ENCODE measurements around the gene CCL4. TPM values are rescaled to one million over a fixed set of nuclear protein-coding genes. Genes with fewer than 3 reads are reported as not detected.

The CCL4 gene
- total RNA-seq, 1 experiment from 2014 or later, result not detected

DNA sequence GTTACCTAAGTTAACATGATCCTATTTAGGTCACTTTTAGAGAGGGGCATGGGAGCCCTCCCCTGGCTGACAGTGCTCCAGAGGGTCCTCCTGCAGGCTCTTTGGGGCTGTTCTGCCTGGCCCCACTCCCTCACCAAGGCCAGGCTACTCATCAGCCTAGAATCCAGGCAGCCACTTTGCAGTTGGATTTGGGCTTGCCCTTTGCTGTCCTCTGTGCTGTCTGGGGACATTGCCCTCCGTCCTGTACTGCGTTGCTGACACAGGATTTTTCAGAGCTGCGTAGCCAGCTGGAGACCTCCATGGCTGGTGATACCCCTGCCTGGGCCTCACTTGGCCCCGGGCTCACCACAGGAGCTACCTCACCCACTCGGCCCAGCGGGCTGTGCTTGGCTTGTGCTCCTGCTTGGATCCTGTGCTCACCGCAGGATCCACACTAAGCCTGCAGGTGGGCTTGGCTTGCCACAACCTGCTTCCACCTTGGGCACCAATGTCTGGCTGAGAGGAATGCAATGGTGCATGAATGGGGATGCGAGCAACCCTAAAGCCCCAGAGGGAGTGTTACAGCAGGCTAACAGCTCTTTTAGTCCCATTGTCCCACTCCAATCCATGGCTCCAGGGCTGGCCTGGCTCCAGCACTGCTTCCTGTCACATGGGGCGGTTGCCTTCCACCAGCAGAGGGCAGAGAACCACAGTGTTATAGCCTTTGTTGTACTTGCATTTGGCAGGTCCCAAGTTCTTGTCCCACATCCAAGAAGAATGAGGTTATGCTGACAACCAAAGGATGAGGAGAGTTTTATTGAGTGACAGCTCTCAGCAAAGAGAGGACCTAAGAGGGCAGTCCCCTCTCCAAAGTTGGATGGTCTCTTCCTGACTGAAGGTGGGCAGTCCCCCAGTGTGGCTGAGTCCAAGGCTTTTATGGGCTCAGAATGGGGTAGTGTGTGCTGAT, 21.5 kb downstream of the CCL4 start:
- H3K27ac Mint-ChIP-seq, result no peak overlapping the region
- Histone ChIP-seq H3K27me3 (ENCODE audit: insufficient read depth, low read length) (no peaks in the 10 kb centered on the region), H3K27ac (ENCODE audit: insufficient read length, low read depth, low read length) (no peak overlapping the region), H3T11ph (ENCODE audit: low read length) (no peak overlapping the region), H4K91ac (ENCODE audit: insufficient read length, low read depth, low read length) (no peak overlapping the region), H2AFZ (ENCODE audit: low read length) (no peak overlapping the region), H4K5ac (ENCODE audit: insufficient read length, low read depth, low read length) (no peak overlapping the region), H3K79me1 (ENCODE audit: insufficient read depth, low read depth, low read length, poor library complexity, severe bottlenecking) (no peaks in the 10 kb centered on the region), H2BK12ac (ENCODE audit: insufficient read length, low read depth, low read length) (no peak overlapping the region), H3K9ac (ENCODE audit: extremely low read depth, insufficient read length, low read length) (no peak overlapping the region), H2BK120ac (ENCODE audit: low read depth, low read length, poor library complexity, severe bottlenecking) (no peak overlapping the region), H3K9me3 (ENCODE audit: control insufficient read depth, low read depth, low read length) (peaks cover 18% of the 10 kb centered on the region), H3K23ac (ENCODE audit: insufficient read length, low read depth, low read length) (no peak overlapping the region), H2BK15ac (ENCODE audit: low read depth, low read length) (no peak overlapping the region), H3K4me2 (ENCODE audit: insufficient read depth, insufficient read length, low read length) (no peak overlapping the region), H3K4ac (ENCODE audit: low read depth, low read length) (no peak overlapping the region), H4K20me1 (ENCODE audit: control insufficient read depth, insufficient read depth, insufficient read length) (no peaks in the 10 kb centered on the region), H2AK5ac (ENCODE audit: insufficient read length, low read length) (no peak overlapping the region), H3K18ac (ENCODE audit: insufficient read length, low read depth, low read length) (no peak overlapping the region), H2BK20ac (ENCODE audit: low read depth, low read length, poor library complexity, severe bottlenecking) (no peak overlapping the region), H3K4me1 (ENCODE audit: insufficient read depth, low read length) (peaks cover 6% of the 10 kb centered on the region), H2BK5ac (ENCODE audit: insufficient read length, low read length) (no peak overlapping the region), H3K56ac (ENCODE audit: insufficient read length, low read depth, low read length) (no peak overlapping the region), H3K14ac (ENCODE audit: insufficient read depth, low read length) (no peak overlapping the region), H3K79me2 (ENCODE audit: insufficient read depth, low read length) (no peaks in the 10 kb centered on the region), H3K23me2 (ENCODE audit: insufficient read length, low read depth, low read length, poor library complexity, severe bottlenecking) (no peaks in the 10 kb centered on the region), H4K8ac (replicated peaks; ENCODE audit: insufficient read length, low read depth, low read length) (no peak overlapping the region)
- TF ChIP-seq, protein P1, sequence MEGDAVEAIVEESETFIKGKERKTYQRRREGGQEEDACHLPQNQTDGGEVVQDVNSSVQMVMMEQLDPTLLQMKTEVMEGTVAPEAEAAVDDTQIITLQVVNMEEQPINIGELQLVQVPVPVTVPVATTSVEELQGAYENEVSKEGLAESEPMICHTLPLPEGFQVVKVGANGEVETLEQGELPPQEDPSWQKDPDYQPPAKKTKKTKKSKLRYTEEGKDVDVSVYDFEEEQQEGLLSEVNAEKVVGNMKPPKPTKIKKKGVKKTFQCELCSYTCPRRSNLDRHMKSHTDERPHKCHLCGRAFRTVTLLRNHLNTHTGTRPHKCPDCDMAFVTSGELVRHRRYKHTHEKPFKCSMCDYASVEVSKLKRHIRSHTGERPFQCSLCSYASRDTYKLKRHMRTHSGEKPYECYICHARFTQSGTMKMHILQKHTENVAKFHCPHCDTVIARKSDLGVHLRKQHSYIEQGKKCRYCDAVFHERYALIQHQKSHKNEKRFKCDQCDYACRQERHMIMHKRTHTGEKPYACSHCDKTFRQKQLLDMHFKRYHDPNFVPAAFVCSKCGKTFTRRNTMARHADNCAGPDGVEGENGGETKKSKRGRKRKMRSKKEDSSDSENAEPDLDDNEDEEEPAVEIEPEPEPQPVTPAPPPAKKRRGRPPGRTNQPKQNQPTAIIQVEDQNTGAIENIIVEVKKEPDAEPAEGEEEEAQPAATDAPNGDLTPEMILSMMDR (conservative IDR thresholded peaks at IDR 0.05), result peak; percentile 43; the same call in 1 of the 3 replicates
- peaks cover 26 to 34% of the 10 kb centered on the region in 2 experiments for H3K4me1 Mint-ChIP-seq
- H3K27me3 Mint-ChIP-seq (ENCODE audit: low read depth), result peaks cover 8% of the 10 kb centered on the region
- H3K4me3 Mint-ChIP-seq, result no peak overlapping the region
- peaks cover 12 to 28% (median 18%) of the 10 kb centered on the region in 3 experiments; a peak in 6 of 7 replicates for H3K36me3 Mint-ChIP-seq (ENCODE audit: insufficient read depth in 1 of 3, low read depth in 3 of 3)
- peak; percentile 88 for DNase-seq
- no CpG with 5 or more reads among the region's 9 CpGs for WGBS (ENCODE audit: extremely low coverage, insufficient read length, low lambda C conversion rate)
- peaks cover 26 to 30% of the 10 kb centered on the region in 2 experiments for H3K9me3 Mint-ChIP-seq

Measured in H9 (cell line).